ENCODE data around the gene RNU5B-1. TPM values are rescaled to one million over a fixed set of nuclear protein-coding genes. Genes with fewer than 3 reads are reported as not detected.

RNU5B-1 gene
- total and polyA plus RNA-seq, 2 of the 8 experiments (the other 6 are each of a cell fraction or from before 2014, with no cell fraction given), result not detected

- TF ChIP-seq CHD1 (IDR thresholded peaks at IDR 0.05; ENCODE audit: low read depth, low read length), result no peak
- no peak for TF ChIP-seq SP2 (IDR thresholded peaks at IDR 0.05; ENCODE audit: low read length)
- TF ChIP-seq NRF1 (IDR thresholded peaks at IDR 0.05; ENCODE audit: low read depth, low read length), result no peak
- TF ChIP-seq CBX5 (IDR thresholded peaks at IDR 0.05; ENCODE audit: low read depth, low read length), result no peak
- TF ChIP-seq SRF (IDR thresholded peaks at IDR 0.05; ENCODE audit: low read depth, low read length), result no peak
- TF ChIP-seq GABPA (IDR thresholded peaks at IDR 0.05; ENCODE audit: borderline replicate concordance, insufficient read depth, low read length), result no peak
- no peak for TF ChIP-seq NANOG (IDR thresholded peaks at IDR 0.05; ENCODE audit: insufficient read depth, low read depth, low read length, poor library complexity, severe bottlenecking)
- TF ChIP-seq SAP30 (IDR thresholded peaks at IDR 0.05; ENCODE audit: insufficient read depth, insufficient replicate concordance, low read length), result no peak
- no peak for TF ChIP-seq RXRA (IDR thresholded peaks at IDR 0.05; ENCODE audit: insufficient read depth, low read depth, low read length)
- no peak for TF ChIP-seq BCL11A (IDR thresholded peaks at IDR 0.05; ENCODE audit: low read depth in 2 of 2, low read length in 2 of 2)
- no peak for TF ChIP-seq CBX8 (IDR thresholded peaks at IDR 0.05; ENCODE audit: borderline replicate concordance, low read depth, low read length)
- 0 out of 4 replicates have a peak, but pooled peaks of 1 of the 2 experiments have one; percentile 22 for TF ChIP-seq HDAC2 (IDR thresholded peaks at IDR 0.05; ENCODE audit: borderline replicate concordance in 1 of 2, low read depth in 2 of 2, low read length in 2 of 2)
- no peak for TF ChIP-seq EZH2 (IDR thresholded peaks at IDR 0.05; ENCODE audit: low read depth, low read length, severe bottlenecking)
- no peak for TF ChIP-seq POU5F1 (IDR thresholded peaks at IDR 0.05; ENCODE audit: low read depth, low read length)
- no peak for TF ChIP-seq HDAC6 (IDR thresholded peaks at IDR 0.05; ENCODE audit: low read depth, low read length)
- TF ChIP-seq TAF7 (optimal IDR thresholded peaks at IDR 0.05; ENCODE audit: borderline replicate concordance, low read depth, low read length), result no peak
- no peak for TF ChIP-seq SIN3A (conservative IDR thresholded peaks at IDR 0.05 in 1 of 2, IDR thresholded peaks at IDR 0.05 in 1 of 2; ENCODE audit: low read depth in 1 of 2, low read length in 2 of 2)
- TF ChIP-seq KDM4A (IDR thresholded peaks at IDR 0.05; ENCODE audit: low read depth, low read length, severe bottlenecking), result no peak
- TF ChIP-seq, protein P1, sequence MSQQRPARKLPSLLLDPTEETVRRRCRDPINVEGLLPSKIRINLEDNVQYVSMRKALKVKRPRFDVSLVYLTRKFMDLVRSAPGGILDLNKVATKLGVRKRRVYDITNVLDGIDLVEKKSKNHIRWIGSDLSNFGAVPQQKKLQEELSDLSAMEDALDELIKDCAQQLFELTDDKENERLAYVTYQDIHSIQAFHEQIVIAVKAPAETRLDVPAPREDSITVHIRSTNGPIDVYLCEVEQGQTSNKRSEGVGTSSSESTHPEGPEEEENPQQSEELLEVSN (IDR thresholded peaks at IDR 0.05), result peak; percentile 98
These were observed 643 bp upstream of the RNU5B-1 start (continued) for GRCh38 chr15:65303687-65304380.
